IPS-NIHi7 (cell line): ENCODE data around the gene GJA1.

ENCODE experiments used
- DNase-seq: peaks from one replicate; pipeline ENCODE4 v3.0.0; 2012; ENCODE audit warnings: mixed read lengths; ENCODE audit errors: extremely low spot score

GJA1 gene

GRCh38 chr6:121482751-121483150 lies 47.3 kb downstream of the GJA1 start:
- no peak for DNase-seq

DNA sequence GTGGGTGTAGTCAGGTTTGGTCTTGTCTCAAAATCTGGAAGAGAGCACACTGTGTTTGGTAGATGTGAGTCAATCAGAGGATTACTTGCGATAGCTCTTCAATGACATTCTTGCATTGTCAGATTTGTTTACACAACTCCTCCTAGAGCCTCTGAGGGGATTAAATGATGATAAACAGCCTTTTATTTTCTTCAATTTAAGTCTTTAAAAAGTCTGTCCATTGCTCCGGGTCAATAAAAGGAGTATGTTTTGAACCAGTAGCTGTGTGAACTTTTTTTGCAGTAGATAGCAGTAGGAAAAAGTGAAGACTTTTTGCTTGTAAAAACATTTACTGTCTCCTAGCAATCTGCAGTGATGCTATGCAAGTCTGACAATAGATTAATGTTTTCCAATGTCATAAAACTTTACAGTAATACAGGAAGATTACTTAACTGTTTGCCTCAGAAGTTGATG lies 49.9 kb downstream of the GJA1 start:
- DNase-seq = no peak

DNA sequence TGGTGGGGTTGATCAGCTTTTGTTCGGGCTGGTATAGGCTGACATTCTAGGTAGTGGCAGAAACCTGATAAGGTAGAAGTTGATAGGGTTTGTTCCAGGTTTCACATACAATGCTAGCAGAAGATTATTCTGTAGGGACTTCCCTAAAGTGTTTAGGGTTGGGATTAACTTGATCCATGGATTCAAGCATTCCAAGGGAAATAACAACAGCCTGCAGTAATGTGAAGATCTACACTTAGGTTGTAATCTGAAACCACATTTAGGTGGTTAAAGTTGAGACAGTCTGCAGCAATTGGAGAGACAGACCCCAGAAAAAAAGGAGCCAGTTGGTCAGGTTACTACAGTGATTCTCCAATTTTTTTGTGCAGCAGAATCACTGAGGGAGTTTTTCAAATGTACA lies 56.1 kb downstream of the GJA1 start:
- no peak for DNase-seq

- no peak for DNase-seq
Observed at GRCh38 chr6:121492536-121492935, 57.1 kb downstream of the GJA1 start.

- no peak for DNase-seq
Observed at GRCh38 chr6:121497970-121498375, 62.5 kb downstream of the GJA1 start.

- no peak for DNase-seq
Observed at GRCh38 chr6:121498481-121499276, 63.2 kb downstream of the GJA1 start.
